ENCODE results near the gene GAMT. TPM values are rescaled to one million over a fixed set of nuclear protein-coding genes. Genes with fewer than 3 reads are reported as not detected.

Gene GAMT
- total and polyA plus RNA-seq, 2 experiments from 2014 or later = 121 to 170 TPM

- Histone ChIP-seq H3K27ac (no peak overlapping the region), H3K4me2 (no peak overlapping the region), H3K79me2 (peaks cover 77% of the 10 kb centered on the region), H2AFZ (no peak overlapping the region), H4K20me1 (ENCODE audit: insufficient read depth, poor library complexity, severe bottlenecking) (peaks cover 9% of the 10 kb centered on the region), H3K9me2 (replicated peaks; ENCODE audit: insufficient read depth) (no peaks in the 10 kb centered on the region), H3K4me1 (ENCODE audit: insufficient read depth) (peaks cover 20% of the 10 kb centered on the region), H3K27me3 (no peaks in the 10 kb centered on the region), H3K9me3 (ENCODE audit: low read depth) (no peaks in the 10 kb centered on the region), H3K4me3 (no peak overlapping the region), H3K36me3 (replicated peaks; ENCODE audit: insufficient read depth, low read depth) (no peaks in the 10 kb centered on the region)
- DNase-seq (ENCODE audit: low spot score) = no peak
- no peak for TF ChIP-seq EZH2 (IDR thresholded peaks at IDR 0.05; ENCODE audit: borderline replicate concordance)
- no peak for TF ChIP-seq CTCF (IDR thresholded peaks at IDR 0.05; ENCODE audit: poor library complexity)
- TF ChIP-seq EZH2phosphoT487 (IDR thresholded peaks at IDR 0.05; ENCODE audit: low read depth, severe bottlenecking, unreplicated experiment) = no peak
- 93% methylated on average over 9 of the region's 9 CpGs for WGBS (ENCODE audit: low lambda C conversion rate, missing lambda C conversion rate)
Measured at GRCh38 chr19:1426736-1427135, 25.4 kb upstream of the GAMT start.

GRCh38 chr19:1425902-1426301, 24.6 kb upstream of the GAMT start:
- H3K79me2 ChIP-seq = peaks cover 84% of the 10 kb centered on the region
- H3K9me2 ChIP-seq (replicated peaks; ENCODE audit: insufficient read depth) = no peaks in the 10 kb centered on the region
- no peak overlapping the region for H3K4me2 ChIP-seq
- peaks cover 20% of the 10 kb centered on the region for H3K4me1 ChIP-seq (ENCODE audit: insufficient read depth)
- H4K20me1 ChIP-seq (ENCODE audit: insufficient read depth, poor library complexity, severe bottlenecking) = peaks cover 12% of the 10 kb centered on the region
- H3K4me3 ChIP-seq = no peak overlapping the region
- 88% methylated on average over 10 of the region's 14 CpGs for WGBS (ENCODE audit: low lambda C conversion rate, missing lambda C conversion rate)
- no peaks in the 10 kb centered on the region for H3K9me3 ChIP-seq (ENCODE audit: low read depth)
- H3K36me3 ChIP-seq (replicated peaks; ENCODE audit: insufficient read depth, low read depth) = no peaks in the 10 kb centered on the region
- H3K27ac ChIP-seq = no peak overlapping the region
- no peak overlapping the region for H2AFZ ChIP-seq
- H3K27me3 ChIP-seq = no peaks in the 10 kb centered on the region
- no peak for TF ChIP-seq CTCF (IDR thresholded peaks at IDR 0.05; ENCODE audit: poor library complexity)
- no peak for TF ChIP-seq EZH2phosphoT487 (IDR thresholded peaks at IDR 0.05; ENCODE audit: low read depth, severe bottlenecking, unreplicated experiment)
- no peak for TF ChIP-seq EZH2 (IDR thresholded peaks at IDR 0.05; ENCODE audit: borderline replicate concordance)
- no peak for DNase-seq (ENCODE audit: low spot score)

GRCh38 chr19:1425102-1425837, 23.9 kb upstream of the GAMT start:
- H3K27me3 ChIP-seq = no peaks in the 10 kb centered on the region
- peak overlapping the region; percentile 86 for H3K27ac ChIP-seq
- peak overlapping the region; percentile 56 for H3K4me2 ChIP-seq
- peaks cover 12% of the 10 kb centered on the region for H4K20me1 ChIP-seq (ENCODE audit: insufficient read depth, poor library complexity, severe bottlenecking)
- peaks cover 20% of the 10 kb centered on the region for H3K4me1 ChIP-seq (ENCODE audit: insufficient read depth)
- 91% methylated on average over 33 of the region's 33 CpGs for WGBS (ENCODE audit: low lambda C conversion rate, missing lambda C conversion rate)
- no peaks in the 10 kb centered on the region for H3K9me2 ChIP-seq (replicated peaks; ENCODE audit: insufficient read depth)
- H3K79me2 ChIP-seq = peaks cover 87% of the 10 kb centered on the region
- DNase-seq (ENCODE audit: low spot score) = no peak
- no peak for TF ChIP-seq CTCF (IDR thresholded peaks at IDR 0.05; ENCODE audit: poor library complexity)
- TF ChIP-seq EZH2phosphoT487 (IDR thresholded peaks at IDR 0.05; ENCODE audit: low read depth, severe bottlenecking, unreplicated experiment) = no peak
- TF ChIP-seq EZH2 (IDR thresholded peaks at IDR 0.05; ENCODE audit: borderline replicate concordance) = no peak
- no peak overlapping the region for H2AFZ ChIP-seq
- no peak overlapping the region for H3K4me3 ChIP-seq
- no peaks in the 10 kb centered on the region for H3K9me3 ChIP-seq (ENCODE audit: low read depth)
- H3K36me3 ChIP-seq (replicated peaks; ENCODE audit: insufficient read depth, low read depth) = no peaks in the 10 kb centered on the region

Data from hepatocyte (in vitro differentiated cells).